ENCODE results near the gene TBC1D9.

- TF ChIP-seq SUZ12 (IDR thresholded peaks at IDR 0.05) (no peak), SP1 (IDR thresholded peaks at IDR 0.05) (no peak), ELF4 (IDR thresholded peaks at IDR 0.05) (no peak), BHLHE40 (IDR thresholded peaks at IDR 0.05; ENCODE audit: borderline replicate concordance) (no peak), FOXK2 (IDR thresholded peaks at IDR 0.05) (no peak), FOXM1 (IDR thresholded peaks at IDR 0.05; ENCODE audit: borderline replicate concordance) (no peak), FOXA1 (IDR thresholded peaks at IDR 0.05) (no peak), CTBP1 (IDR thresholded peaks at IDR 0.05; ENCODE audit: borderline replicate concordance) (no peak)
- TF ChIP-seq, protein P1, sequence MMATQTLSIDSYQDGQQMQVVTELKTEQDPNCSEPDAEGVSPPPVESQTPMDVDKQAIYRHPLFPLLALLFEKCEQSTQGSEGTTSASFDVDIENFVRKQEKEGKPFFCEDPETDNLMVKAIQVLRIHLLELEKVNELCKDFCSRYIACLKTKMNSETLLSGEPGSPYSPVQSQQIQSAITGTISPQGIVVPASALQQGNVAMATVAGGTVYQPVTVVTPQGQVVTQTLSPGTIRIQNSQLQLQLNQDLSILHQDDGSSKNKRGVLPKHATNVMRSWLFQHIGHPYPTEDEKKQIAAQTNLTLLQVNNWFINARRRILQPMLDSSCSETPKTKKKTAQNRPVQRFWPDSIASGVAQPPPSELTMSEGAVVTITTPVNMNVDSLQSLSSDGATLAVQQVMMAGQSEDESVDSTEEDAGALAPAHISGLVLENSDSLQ (IDR thresholded peaks at IDR 0.05) = no peak
These were observed 111.6 kb downstream of the TBC1D9 start for GRCh38 chr4:140644470-140645185.

Data from HEK293T (cell line).